GM21515 (cell line): Measurements from ENCODE around the gene PNMA6E.
A peak's percentile ranks its signal among the peaks of the same experiment; 100 is the strongest.

Source experiments
- ATAC-seq: cut with Tn5 transposase; IDR thresholded peaks from one replicate; pipeline ENCODE4 v1.9.1; 2021; ENCODE audit not compliant: unreplicated experiment

PNMA6E gene

GRCh38 chrX:153435845-153436244 lies 34.7 kb upstream of the PNMA6E start:
- no peak for ATAC-seq

- no peak for ATAC-seq
Observed at GRCh38 chrX:153434801-153435200, 33.7 kb upstream of the PNMA6E start.

DNA sequence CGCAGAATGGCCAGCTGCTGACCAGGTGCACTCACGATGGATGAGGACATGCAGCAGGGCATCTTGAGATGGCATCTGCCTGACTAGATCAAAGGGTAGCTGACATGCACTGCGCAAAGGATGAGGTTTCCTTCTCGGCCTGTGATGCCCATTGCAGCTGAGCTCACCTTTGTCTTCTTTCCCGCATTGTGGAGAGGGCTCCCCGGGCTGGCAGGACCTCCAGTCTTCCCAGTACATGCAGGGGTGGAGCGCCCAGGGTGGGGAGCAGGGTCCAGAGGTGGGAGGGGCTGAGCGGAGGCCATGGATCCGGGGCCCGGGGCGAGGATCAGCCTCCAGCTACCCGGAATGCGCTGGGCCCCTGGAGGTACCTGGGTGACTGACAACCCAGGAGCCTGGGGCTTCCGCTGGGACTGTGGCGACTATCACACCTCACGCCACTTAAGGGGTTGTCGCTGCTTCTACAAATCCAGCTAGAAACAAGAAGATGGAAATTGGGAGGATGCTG lies 32.7 kb upstream of the PNMA6E start:
- ATAC-seq: no peak

DNA sequence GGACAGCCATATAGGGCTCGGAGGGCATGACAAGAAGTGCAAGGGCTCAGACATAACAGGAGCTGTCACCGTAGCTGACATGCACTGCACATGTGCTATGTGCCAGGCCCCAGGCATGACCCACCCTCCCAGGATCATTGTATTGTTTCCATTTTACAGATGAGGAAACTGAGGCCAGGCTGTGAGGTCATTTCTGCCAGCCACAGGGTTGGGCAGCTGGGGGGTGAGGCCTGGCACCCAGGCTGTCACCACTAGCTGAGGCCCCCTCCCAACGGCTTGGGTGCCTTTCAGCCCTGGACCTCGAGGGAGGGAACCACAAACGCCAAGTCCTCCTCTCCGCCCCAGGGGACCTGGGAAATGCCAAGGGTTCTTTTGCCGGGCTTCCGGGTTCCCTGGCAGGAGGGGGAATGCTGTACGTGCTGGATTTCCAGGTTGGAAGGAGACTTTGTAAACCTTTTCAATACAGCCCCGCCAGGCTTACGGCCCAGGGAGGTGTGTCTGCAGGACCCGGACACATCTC lies 32.1 kb upstream of the PNMA6E start:
- ATAC-seq: no peak

DNA sequence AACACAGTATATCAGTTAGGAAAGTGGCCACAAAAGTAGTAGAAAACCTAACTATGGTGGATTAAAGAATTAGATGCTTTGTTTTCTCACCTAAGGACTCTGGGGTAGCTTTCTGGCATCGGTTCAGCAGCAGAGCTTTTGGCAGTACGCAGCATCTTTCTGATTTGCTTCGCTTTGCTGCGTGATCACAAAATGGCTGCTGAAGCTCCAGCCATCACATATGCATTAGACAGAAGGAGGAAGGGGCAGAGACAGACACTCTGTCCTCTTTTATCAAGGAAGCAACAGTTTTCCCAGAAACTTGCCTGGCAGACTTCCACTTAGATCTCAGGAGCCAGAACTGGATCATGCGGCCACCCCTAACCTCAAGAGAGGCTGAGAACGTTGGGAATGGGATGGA lies 29.6 kb upstream of the PNMA6E start:
- no peak for ATAC-seq

DNA sequence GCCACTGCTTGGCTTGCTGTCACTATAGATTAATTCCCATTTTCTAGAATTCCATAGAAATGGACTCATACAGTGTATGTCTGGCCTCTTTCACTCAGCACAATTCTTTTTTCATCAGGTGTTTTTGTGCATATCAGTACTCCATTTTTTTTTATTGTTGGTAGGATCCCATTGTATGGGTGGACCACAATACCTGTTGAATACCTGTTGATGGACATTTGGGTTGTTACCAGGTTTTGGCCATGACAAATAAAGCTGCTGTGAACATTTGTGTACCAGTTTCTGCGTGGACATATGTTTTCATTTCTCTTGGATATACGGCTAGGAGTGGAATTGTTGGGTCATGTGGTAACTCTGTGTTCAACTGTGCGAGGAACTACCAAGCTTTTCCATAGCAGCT lies 25.1 kb upstream of the PNMA6E start:
- ATAC-seq: no peak

- no peak for ATAC-seq
Observed at GRCh38 chrX:153423652-153424051, 22.5 kb upstream of the PNMA6E start.

- ATAC-seq: no peak
Observed at GRCh38 chrX:153421856-153422255, 20.7 kb upstream of the PNMA6E start.

DNA sequence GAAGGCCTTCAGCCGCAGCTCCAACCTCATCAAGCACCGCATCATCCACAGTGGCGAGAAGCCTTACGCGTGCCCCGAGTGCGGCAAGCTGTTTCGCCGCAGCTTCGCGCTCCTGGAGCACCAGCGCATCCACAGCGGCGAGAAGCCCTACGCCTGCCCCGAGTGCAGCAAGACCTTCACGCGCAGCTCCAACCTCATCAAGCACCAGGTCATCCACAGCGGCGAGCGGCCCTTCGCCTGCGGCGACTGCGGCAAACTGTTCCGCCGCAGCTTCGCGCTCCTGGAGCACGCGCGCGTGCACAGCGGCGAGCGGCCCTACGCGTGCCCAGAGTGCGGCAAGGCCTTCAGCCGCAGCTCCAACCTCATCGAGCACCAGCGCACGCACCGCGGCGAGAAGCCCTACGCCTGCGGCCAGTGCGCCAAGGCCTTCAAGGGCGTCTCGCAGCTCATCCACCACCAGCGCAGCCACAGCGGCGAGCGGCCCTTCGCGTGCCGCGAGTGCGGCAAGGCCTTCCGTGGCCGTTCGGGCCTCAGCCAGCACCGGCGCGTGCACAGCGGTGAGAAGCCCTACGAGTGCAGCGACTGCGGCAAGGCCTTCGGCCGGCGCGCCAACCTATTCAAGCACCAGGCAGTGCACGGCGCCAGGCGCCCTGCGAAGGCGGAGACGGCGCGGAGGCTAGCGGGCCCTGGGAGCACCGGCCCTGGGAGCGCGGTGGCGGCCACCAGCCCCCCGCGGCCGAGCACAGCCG lies 19.9 kb upstream of the PNMA6E start:
- ATAC-seq: no peak

- no peak for ATAC-seq
Observed at GRCh38 chrX:153417637-153418036, 16.5 kb upstream of the PNMA6E start.

DNA sequence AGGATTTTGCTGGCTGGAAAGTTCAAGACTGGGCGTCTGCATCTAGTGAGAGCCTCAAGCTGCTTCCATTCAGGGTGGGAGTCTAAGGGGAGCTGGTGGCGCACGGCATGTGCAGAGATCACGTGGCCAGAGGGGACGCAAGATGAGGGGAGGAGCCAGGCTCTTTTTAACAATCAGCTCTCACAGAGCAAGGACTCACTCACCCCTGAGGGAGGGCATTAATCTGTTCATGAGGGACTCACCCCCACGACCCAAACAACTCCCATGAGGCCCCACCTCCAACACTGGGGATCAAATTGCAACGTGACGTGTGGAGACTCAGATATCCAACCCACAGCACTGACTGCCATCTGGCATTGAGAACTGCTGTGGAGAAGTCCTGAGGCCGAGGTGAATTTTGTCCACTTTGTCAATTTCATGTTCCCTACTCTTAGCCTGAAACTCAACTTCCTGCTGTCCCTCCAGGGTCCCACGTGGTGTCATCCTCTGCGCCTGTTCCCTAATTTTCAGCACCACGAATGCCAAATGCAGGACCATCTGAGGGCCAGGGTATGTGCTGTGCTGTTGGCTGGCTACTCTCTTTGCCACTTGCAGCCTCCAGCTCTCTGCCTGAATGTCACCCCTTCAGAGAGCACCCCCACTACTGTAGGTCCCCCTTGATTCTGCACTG lies 15.8 kb upstream of the PNMA6E start:
- no peak for ATAC-seq

- ATAC-seq: no peak
Observed at GRCh38 chrX:153414856-153415510, 13.8 kb upstream of the PNMA6E start.

GRCh38 chrX:153413731-153414130 lies 12.6 kb upstream of the PNMA6E start:
- no peak for ATAC-seq

DNA sequence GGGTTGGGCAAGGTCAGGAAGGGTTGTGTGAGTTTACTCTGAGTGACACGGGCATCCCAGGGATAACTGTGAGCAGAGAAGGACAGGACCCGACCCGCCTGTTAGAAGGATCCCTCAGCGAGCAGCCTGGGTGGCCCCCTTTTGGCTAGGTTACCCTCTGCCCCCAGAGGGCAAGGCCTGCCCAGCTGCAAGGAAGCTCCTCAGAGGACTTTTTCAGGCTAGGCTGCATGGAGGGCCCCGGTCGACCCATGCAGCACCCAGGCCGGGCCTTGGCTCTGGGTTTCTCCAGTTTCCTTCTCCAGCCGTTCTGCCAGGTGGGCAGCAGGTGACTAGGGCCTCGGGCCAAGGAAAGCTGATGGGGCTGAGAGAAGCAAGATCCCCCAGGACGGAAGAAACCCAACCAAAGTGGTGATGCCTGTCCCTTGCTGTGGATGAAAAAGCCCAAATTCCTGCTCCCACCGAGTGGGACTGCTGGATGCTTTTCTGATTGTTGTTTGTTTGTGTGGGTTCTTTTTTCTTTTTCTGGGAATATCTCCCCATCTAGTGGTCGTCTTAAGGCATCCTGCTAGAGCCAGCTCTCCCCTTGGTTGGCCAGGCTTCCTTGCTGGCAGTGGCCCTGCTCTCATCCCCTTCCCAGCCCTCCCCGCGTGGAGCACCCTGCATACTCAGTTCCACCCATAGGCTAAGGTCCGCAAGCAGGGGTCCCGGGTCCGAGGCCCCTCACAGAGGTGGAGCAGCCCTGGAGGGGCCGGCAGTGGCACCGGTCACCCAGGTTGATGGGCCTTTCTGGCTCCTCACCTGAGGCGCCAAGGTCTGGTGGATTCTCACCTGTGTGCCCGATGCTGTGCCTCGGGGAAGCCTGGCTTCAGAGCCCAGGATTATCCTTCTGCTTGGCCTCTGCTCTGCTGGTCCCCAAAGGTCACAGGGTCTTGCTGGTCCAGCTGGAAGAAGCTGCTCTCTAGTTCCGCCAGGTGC lies 11.9 kb upstream of the PNMA6E start:
- ATAC-seq: no peak

DNA sequence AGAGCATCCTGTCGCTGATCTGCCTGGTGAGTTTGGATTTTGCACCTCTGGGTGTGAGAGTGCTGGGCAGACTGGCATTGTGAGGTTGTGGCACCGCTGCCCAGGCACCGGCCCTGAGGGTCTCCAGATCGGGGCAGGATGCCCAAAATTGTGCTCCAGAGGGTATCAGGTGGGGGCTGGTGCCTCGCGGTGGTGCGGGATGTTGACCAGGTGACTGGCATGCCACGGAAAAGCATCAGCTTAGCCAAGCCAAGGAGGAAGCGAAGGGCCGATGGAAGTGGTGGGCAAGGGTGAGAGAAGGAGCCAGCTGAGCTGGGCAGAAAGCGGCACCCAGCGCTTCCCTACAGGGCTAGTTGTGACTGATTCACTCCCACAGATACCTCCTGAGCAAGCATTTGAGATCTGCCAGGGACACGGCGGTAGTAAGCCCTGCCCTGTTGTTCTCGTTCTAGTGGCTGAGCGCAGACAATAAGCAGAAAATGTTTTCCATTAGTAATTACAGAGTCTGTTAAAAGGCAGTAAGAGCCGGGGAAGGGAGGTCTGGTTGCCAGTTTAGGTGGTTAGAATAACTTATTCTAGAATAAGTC lies 10.9 kb upstream of the PNMA6E start:
- no peak for ATAC-seq

DNA sequence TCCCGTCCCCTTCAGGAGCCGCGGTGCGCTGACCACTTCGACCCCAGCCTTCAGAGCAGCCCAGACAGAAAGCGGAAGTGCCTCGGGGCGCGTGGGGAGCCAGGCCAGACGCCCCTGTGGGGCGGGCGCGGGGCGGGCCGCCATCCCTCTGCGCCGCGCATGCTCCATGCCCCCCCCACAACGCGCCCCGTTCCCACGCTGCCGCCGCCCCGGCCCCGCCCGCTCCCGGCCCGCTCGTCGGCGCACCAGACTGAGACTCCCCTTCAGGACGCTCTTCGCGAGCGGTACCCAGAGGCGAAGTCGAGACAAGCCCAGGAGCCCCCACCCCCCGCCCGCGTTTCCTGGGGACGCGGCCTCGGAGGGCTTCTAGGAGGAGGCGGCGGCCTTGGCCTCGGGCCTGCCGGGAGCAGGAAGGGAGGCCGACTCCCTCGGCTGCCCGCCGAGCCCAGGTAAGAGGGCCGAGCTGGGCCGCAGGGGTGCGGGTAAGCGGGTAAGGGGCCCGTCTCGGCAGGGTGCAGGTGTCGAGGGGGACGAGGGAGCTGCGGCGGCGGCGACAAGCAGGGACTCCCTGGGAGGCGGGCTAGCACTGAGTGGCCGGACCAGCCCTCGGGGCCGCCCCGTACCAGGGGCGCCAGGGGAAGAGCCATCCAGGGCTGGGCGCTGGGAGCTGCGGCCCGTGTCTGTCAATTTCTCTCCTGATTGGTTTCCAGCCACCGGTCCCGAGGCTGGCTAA lies 10.3 kb upstream of the PNMA6E start, which contains the start of gene ZFP92:
ZFP92 (plus strand) TSS at position 218 of the 733 bp plus-strand sequence. CDS start 6,851 bp downstream, outside the sequence.
- ATAC-seq: peak; percentile 64

- ATAC-seq: no peak
Observed at GRCh38 chrX:153410888-153411254, 9.7 kb upstream of the PNMA6E start.

DNA sequence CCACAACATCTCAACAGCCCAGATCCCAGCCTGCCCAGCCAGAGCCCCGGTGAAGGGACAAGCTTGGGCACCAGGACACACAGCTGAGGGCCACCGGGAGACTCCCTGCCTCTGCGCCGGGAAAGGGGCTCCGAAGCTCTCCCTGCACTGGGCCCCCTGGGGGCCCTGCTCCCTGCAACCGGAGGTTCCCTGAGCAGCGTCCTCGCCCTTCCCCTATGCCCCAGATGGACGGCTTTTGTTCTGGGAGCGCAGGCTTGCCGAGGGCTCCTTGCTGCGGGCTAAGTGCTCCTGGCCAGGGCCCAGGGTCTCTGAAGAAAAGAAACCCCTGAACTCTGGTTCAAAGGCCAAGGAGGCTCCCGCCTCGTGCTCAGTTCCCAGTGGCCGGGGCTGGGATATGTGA lies 9.2 kb upstream of the PNMA6E start:
- ATAC-seq: no peak

DNA sequence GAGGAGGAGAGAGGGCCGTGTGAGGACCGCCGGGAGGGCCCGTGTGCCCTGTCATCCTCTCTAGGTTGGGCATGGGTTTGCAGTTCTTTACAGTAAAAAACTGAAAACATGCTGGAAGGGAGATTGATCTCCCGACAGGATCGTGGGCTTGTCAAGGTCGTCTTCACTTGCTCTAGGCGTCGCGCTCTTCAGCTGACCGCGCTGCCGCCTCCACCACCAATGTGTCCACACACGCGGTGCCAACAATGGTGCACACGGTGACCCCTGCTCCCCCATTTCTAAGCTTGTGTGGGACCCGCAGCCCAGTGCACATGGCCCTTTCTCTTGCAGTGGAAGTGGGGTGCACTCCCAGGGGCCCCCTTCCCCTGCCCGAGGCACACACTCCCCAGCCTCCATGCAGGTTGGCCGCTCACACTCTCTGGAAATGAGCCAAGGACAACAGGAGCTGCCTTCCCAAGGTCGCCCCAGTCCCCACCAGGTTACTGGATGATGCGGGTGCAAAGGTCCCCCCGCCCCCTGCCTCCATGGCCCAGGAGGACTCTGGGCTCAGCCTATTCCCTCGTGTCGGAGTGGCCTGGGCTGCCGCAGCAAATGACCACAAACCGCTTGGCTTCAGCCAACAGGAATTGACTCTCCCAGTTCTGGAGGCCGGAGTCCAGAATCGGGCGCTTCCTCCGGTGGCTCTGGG lies 8.4 kb upstream of the PNMA6E start:
- no peak for ATAC-seq
